DND-41 (cell line): ENCODE measurements around the gene PPP1R16B.

Experiments used
- ATAC-seq: fragments of 200-7000 bp; cut with Tn5 transposase; 3 replicates; pipeline ENCODE4 v1.9.1; 2021; ENCODE audit warnings: low read depth; ENCODE audit not compliant: insufficient read depth
- DNase-seq: peaks from one replicate; pipeline ENCODE4 v3.0.0-alpha.2; 2020
- H2AFZ ChIP-seq: 2 replicates; pipeline ENCODE4 v1.6.0; 2012; ENCODE audit warnings: low read depth, low read length
- H3K27ac ChIP-seq: 2 replicates; pipeline ENCODE4 v1.5.1; 2012; ENCODE audit warnings: low read length, inconsistent platforms
- H3K27me3 ChIP-seq: fragments of 200-600 bp; sonication (generic); 2 replicates; pipeline ENCODE4 v1.6.0; 2012; ENCODE audit warnings: low read length, mild to moderate bottlenecking, inconsistent platforms; ENCODE audit not compliant: insufficient read depth, poor library complexity
- H3K36me3 ChIP-seq: 2 replicates; pipeline ENCODE4 v1.5.1; 2012; ENCODE audit warnings: low read length, inconsistent platforms; ENCODE audit not compliant: insufficient read depth
- H3K4me1 ChIP-seq: 2 replicates; pipeline ENCODE4 v1.5.1; 2012; ENCODE audit warnings: mild to moderate bottlenecking, low read length; ENCODE audit not compliant: insufficient read depth
- H3K4me2 ChIP-seq: 2 replicates; pipeline ENCODE4 v1.6.0; 2012; ENCODE audit warnings: mild to moderate bottlenecking, moderate library complexity, low read length, inconsistent platforms; ENCODE audit not compliant: insufficient read depth
- H3K4me3 ChIP-seq, 2 experiments: fragments of 200-600 bp in 1 of 2; shearing (Covaris generic) in 1 of 2; 2 replicates each; pipeline ENCODE4 v1.5.1; 2012 to 2016; ENCODE audit warnings: inconsistent platforms in 2 of 2, low read length in 2 of 2, mild to moderate bottlenecking in 2 of 2, low read depth in 1 of 2, moderate library complexity in 1 of 2
- H3K79me2 ChIP-seq: 2 replicates; pipeline ENCODE4 v1.6.0; 2012; ENCODE audit warnings: low read length, inconsistent platforms; ENCODE audit not compliant: insufficient read depth
- H3K9ac ChIP-seq: 2 replicates; pipeline ENCODE4 v1.6.0; 2012; ENCODE audit warnings: low read depth, mild to moderate bottlenecking, inconsistent platforms, low read length, moderate library complexity
- H3K9me3 ChIP-seq: 2 replicates; pipeline ENCODE4 v1.5.1; 2012; ENCODE audit warnings: low read length, moderate library complexity, mild to moderate bottlenecking, inconsistent platforms; ENCODE audit not compliant: insufficient read depth, severe bottlenecking
- H4K20me1 ChIP-seq: 2 replicates; pipeline ENCODE4 v1.6.0; 2012; ENCODE audit warnings: low read length; ENCODE audit not compliant: insufficient read depth
- EZH2 ChIP-seq: IDR thresholded peaks from 3 replicates; pipeline ENCODE4 v1.6.1; 2012; ENCODE audit warnings: borderline replicate concordance, low read depth, mild to moderate bottlenecking, moderate library complexity, low read length, inconsistent platforms; ENCODE audit not compliant: severe bottlenecking
- TF ChIP-seq, protein P1 (sequence below): IDR thresholded peaks from 2 replicates; pipeline ENCODE4 v1.5.1; 2012; ENCODE audit warnings: borderline replicate concordance, low read length, moderate library complexity, mild to moderate bottlenecking; ENCODE audit not compliant: poor library complexity, severe bottlenecking; ENCODE audit errors: extremely low read depth

Gene PPP1R16B

DNA sequence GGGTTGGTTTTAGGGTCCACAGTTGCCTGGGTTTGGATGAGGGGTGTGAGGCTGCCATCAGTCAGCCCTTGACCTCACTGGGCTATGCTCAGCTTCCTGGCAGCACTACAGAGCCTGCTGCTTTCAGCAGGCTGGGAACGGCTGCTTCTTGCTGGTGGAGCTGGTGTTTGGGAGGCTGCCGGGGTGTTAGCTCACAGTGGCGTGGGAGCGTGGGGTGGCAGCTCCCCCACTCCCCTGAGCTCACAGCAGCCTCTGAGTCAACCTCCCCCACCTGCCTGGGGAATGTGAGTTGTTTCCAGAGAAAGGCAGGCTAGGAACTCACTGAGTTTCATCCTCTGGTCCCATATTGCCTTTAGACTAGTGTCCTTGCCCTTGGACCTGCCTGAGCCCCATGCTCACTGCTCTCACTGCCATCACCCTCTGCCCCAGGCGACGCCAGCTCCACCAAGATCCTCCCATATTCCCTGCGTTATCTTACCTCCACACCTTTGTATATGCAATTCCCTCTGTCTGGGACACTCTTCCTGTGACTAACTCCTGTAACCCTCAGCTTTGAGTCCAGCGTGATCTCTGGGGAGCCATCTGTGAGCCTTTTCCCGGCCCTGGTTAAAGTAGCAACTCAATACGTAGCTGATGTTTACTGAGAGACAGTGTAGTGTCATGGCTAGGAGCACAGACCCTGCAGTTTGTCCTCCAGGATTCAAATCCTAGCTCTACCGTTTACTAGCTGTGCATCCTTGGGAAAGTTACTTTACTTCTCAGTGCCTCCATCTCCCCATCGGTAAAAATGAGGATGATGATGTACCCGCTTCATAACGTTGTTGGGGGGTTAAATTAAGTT lies 34.8 kb downstream of the PPP1R16B start:
- no peak for DNase-seq
- Histone ChIP-seq H3K4me1 (peaks cover 21% of the 10 kb centered on the region), H3K27ac (no peak overlapping the region), H3K27me3 (no peaks in the 10 kb centered on the region), H2AFZ (no peak overlapping the region), H3K4me3 (no peak overlapping the region), H3K79me2 (no peaks in the 10 kb centered on the region), H4K20me1 (no peaks in the 10 kb centered on the region), H3K4me2 (no peak overlapping the region), H3K36me3 (no peaks in the 10 kb centered on the region), H3K9ac (no peak overlapping the region), H3K9me3 (no peaks in the 10 kb centered on the region)
- TF ChIP-seq, protein P1, sequence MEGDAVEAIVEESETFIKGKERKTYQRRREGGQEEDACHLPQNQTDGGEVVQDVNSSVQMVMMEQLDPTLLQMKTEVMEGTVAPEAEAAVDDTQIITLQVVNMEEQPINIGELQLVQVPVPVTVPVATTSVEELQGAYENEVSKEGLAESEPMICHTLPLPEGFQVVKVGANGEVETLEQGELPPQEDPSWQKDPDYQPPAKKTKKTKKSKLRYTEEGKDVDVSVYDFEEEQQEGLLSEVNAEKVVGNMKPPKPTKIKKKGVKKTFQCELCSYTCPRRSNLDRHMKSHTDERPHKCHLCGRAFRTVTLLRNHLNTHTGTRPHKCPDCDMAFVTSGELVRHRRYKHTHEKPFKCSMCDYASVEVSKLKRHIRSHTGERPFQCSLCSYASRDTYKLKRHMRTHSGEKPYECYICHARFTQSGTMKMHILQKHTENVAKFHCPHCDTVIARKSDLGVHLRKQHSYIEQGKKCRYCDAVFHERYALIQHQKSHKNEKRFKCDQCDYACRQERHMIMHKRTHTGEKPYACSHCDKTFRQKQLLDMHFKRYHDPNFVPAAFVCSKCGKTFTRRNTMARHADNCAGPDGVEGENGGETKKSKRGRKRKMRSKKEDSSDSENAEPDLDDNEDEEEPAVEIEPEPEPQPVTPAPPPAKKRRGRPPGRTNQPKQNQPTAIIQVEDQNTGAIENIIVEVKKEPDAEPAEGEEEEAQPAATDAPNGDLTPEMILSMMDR: no peak
- TF ChIP-seq EZH2: no peak
- ATAC-seq: no peak

DNA sequence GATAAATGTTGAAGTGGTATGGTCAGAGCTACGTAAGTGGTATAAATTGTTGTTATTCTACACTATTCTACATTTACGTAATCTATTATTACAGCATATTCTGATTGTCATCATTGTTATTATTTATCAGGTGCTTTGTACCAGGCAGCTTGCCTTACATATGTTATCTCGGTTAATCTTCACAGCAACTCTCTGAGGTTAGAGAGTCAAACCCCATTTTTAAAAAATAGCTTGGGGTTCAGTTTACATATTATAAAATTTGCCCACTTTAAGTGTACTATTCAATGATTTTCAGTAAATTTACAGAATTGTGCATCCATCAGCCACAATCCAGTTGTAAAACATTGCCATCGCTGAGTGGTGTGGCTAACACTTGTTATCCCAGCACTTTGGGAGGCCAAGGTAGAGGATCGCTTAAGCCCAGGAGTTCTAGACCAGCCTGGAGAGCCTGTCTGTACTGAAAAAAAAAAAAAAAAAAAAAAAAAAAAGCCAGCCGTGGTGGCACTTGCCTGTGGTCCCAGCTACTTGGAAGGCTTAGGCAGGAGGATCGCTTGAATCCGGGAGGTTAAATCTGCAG lies 35.5 kb downstream of the PPP1R16B start:
- Histone ChIP-seq H3K9ac (no peak overlapping the region), H4K20me1 (no peaks in the 10 kb centered on the region), H3K27ac (no peak overlapping the region), H3K4me1 (peaks cover 21% of the 10 kb centered on the region), H3K36me3 (no peaks in the 10 kb centered on the region), H3K79me2 (no peaks in the 10 kb centered on the region), H3K4me3 (no peak overlapping the region), H3K27me3 (no peaks in the 10 kb centered on the region), H3K4me2 (no peak overlapping the region), H2AFZ (no peak overlapping the region), H3K9me3 (no peaks in the 10 kb centered on the region)
- no peak for TF ChIP-seq EZH2
- TF ChIP-seq, protein P1: no peak
- DNase-seq: no peak
- no peak for ATAC-seq

DNA sequence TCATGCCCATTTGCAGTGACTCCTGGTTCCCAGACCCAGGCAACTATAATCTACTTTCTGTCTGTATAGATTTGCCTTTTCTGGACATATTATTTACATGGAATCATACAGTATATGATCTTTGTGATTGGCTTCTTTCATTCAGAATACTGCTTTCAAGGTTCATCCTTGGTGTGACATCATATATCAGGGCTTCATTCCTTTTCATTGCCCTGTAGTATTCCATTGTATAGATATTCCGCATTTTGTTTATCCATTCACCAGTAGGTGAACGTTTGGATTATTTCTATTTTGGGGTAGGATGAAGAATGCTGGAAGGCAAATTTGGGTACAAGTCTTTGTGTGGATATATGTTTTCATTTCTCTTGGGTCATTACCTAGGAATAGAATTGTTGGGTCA lies 36.1 kb downstream of the PPP1R16B start:
- no peak overlapping the region for H3K4me2 ChIP-seq
- peak overlapping the region; percentile 53; the same call in 1 of the 2 replicates for H2AFZ ChIP-seq
- H3K4me3 ChIP-seq: no peak overlapping the region
- no peaks in the 10 kb centered on the region for H3K79me2 ChIP-seq
- no peak overlapping the region for H3K9ac ChIP-seq
- H4K20me1 ChIP-seq: no peaks in the 10 kb centered on the region
- no peaks in the 10 kb centered on the region for H3K36me3 ChIP-seq
- H3K9me3 ChIP-seq: no peaks in the 10 kb centered on the region
- no peak for DNase-seq
- H3K27me3 ChIP-seq: no peaks in the 10 kb centered on the region
- H3K27ac ChIP-seq: peak overlapping the region; percentile 62
- TF ChIP-seq EZH2: no peak
- TF ChIP-seq, protein P1: no peak
- peaks cover 21% of the 10 kb centered on the region for H3K4me1 ChIP-seq
- no peak for ATAC-seq
